B cell (primary cell): Measurements from ENCODE around the gene RNF8. TPM values are rescaled to one million over a fixed set of nuclear protein-coding genes. Genes with fewer than 3 reads are reported as not detected.

Source experiments
- ATAC-seq: fragments of 200-7000 bp; cut with Tn5 transposase; one replicate; pipeline ENCODE4 v1.10.0; 2021; ENCODE audit warnings: low read depth, mild to moderate bottlenecking, moderate number of reproducible peaks, moderate library complexity
- CTCF ChIA-PET: fragments of 350-600 bp; sonication (Branson Sonifier 250); formaldehyde crosslinking; loops from one replicate; lab custom pipeline; 2021; ENCODE audit warnings: antibody characterized with exemption, inconsistent platforms; lab: Charles Lee
- POLR2A ChIA-PET: fragments of 350-600 bp; sonication (Branson Sonifier 250); formaldehyde crosslinking; loops from one replicate; lab custom pipeline; 2021; ENCODE audit warnings: antibody characterized with exemption; lab: Charles Lee
- DNase-seq: peaks from one replicate; pipeline ENCODE4 v3.0.0; 2013
- H2AFZ ChIP-seq: 2 replicates; pipeline ENCODE4 v1.6.1; 2012; ENCODE audit warnings: mild to moderate bottlenecking, low read depth, low read length; ENCODE audit not compliant: insufficient read depth, poor library complexity, severe bottlenecking
- H3K27ac ChIP-seq, 2 donors: 1 replicate in 1 of 2; 2 replicates in 1 of 2; pipeline ENCODE4 v1.5.1; 2012 to 2013; ENCODE audit warnings: low read length in 2 of 2, mild to moderate bottlenecking in 2 of 2, moderate library complexity in 1 of 2
- H3K27me3 ChIP-seq, 4 experiments: fragments of 200-600 bp in 1 of 4; sonication (generic) in 1 of 4; replicated peaks in 1 of 4; 1 replicate in 2 of 4; 2 replicates in 2 of 4; pipeline versions ENCODE4 v1.6.1 to v1.7.0; 2013 to 2016; ENCODE audit warnings: low read length in 3 of 4, mild to moderate bottlenecking in 2 of 4, mixed read lengths in 1 of 4, moderate library complexity in 1 of 4; ENCODE audit not compliant: insufficient read depth in 4 of 4, control insufficient read depth in 3 of 4; ENCODE audit errors: control extremely low read depth in 1 of 4
- H3K36me3 ChIP-seq, 2 experiments: replicated peaks in 1 of 2; 1 replicate in 1 of 2; 2 replicates in 1 of 2; pipeline versions ENCODE4 v1.6.1 to v1.7.1; 2013; ENCODE audit warnings: low read length in 1 of 2; ENCODE audit not compliant: insufficient read depth in 2 of 2, control insufficient read depth in 1 of 2; ENCODE audit errors: control extremely low read depth in 1 of 2, extremely low read depth in 1 of 2
- H3K4me1 ChIP-seq, 2 donors: fragments of 200-600 bp in 1 of 2; sonication (generic) in 1 of 2; 1 replicate in 1 of 2; 2 replicates in 1 of 2; pipeline versions ENCODE4 v1.5.1 to v1.6.1; 2013 to 2017; ENCODE audit warnings: low read length in 2 of 2; ENCODE audit not compliant: control insufficient read depth in 2 of 2, insufficient read depth in 2 of 2
- H3K4me2 ChIP-seq: replicated peaks from 2 replicates; pipeline ENCODE3; 2012; ENCODE audit warnings: mild to moderate bottlenecking, low read depth, low read length; ENCODE audit not compliant: poor library complexity, severe bottlenecking
- H3K4me3 ChIP-seq, 5 experiments: fragments of 200-600 bp in 1 of 5; sonication (generic) in 1 of 5; 1 replicate in 3 of 5; 2 replicates in 2 of 5; pipeline versions ENCODE4 v1.5.1 to v1.7.0; 2011 to 2016; ENCODE audit warnings: low read length in 4 of 5, mild to moderate bottlenecking in 4 of 5, low read depth in 2 of 5, control low read depth in 1 of 5, moderate library complexity in 1 of 5; ENCODE audit not compliant: insufficient read depth in 1 of 5; ENCODE audit errors: control extremely low read depth in 1 of 5, extremely low read depth in 1 of 5
- H3K79me2 ChIP-seq: fragments of 200-600 bp; sonication (generic); one replicate; pipeline ENCODE4 v1.6.0; 2016; ENCODE audit warnings: low read length; ENCODE audit not compliant: control insufficient read depth, insufficient read depth
- H3K9ac ChIP-seq: fragments of 200-600 bp; sonication (generic); 2 replicates; pipeline ENCODE4 v1.6.1; 2017; ENCODE audit warnings: mild to moderate bottlenecking, low read length, moderate library complexity
- H3K9me3 ChIP-seq, 3 donors: one replicate each; pipeline versions ENCODE4 v1.6.1 to v1.7.1; 2013; ENCODE audit warnings: low read length in 2 of 3; ENCODE audit not compliant: control insufficient read depth in 2 of 3, insufficient read depth in 1 of 3; ENCODE audit errors: control extremely low read depth in 1 of 3
- H4K20me1 ChIP-seq: 2 replicates; pipeline ENCODE4 v1.6.0; 2012; ENCODE audit warnings: mild to moderate bottlenecking, low read length; ENCODE audit not compliant: insufficient read depth, control insufficient read depth, poor library complexity, severe bottlenecking
- H3K27ac Mint-ChIP-seq: one replicate; pipeline ENCODE4 v1.8.0; 2021; ENCODE audit warnings: mixed read lengths
- H3K27me3 Mint-ChIP-seq: one replicate; pipeline ENCODE4 v1.8.0; 2021; ENCODE audit warnings: mixed read lengths
- H3K4me1 Mint-ChIP-seq: one replicate; pipeline ENCODE4 v1.8.0; 2021; ENCODE audit warnings: mixed read lengths
- H3K4me3 Mint-ChIP-seq: one replicate; pipeline ENCODE4 v1.8.0; 2021; ENCODE audit warnings: mixed read lengths
- H3K9me3 Mint-ChIP-seq: one replicate; pipeline ENCODE4 v1.8.0; 2022; ENCODE audit warnings: mixed read lengths; ENCODE audit not compliant: insufficient read depth
- EZH2 ChIP-seq: IDR thresholded peaks from 2 replicates; pipeline ENCODE4 v1.6.1; 2012; ENCODE audit warnings: borderline replicate concordance, low read depth, mild to moderate bottlenecking, moderate library complexity, low read length; ENCODE audit not compliant: insufficient read depth, poor library complexity, severe bottlenecking
- whole genome bisulfite sequencing: methylation state at CpG from one replicate; pipeline ENCODE4 v1.1.5; 2013; ENCODE audit warnings: missing lambda C conversion rate; ENCODE audit not compliant: insufficient coverage; 5-methylcytosine and 5-hydroxymethylcytosine counted together
- intact Hi-C: fragments of 100-400 bp; cut with micrococcal nuclease; formaldehyde crosslinking; loops from one replicate; pipeline ENCODE4 v1.10.0; 2022
- polyA plus RNA-seq: library from polyadenylated mRNA; depleted of rRNA; stranded (reverse); fragments of >200 nt; gene quantifications from 2 replicates; pipeline ENCODE4 v1.2.3, GENCODE V29; 2012
- total RNA-seq, 2 donors: library from RNA; stranded (reverse); fragments of 120-200 nt in 1 of 2; gene quantifications; 1 replicate in 1 of 2; 2 replicates in 1 of 2; pipeline versions ENCODE4 v1.2.3 to v1.2.4, GENCODE V29; 2013 to 2022
- TF ChIP-seq, protein P1 (sequence below): fragments of 200-600 bp; IDR thresholded peaks from one replicate; pipeline ENCODE4 v1.8.0; 2022; ENCODE audit warnings: antibody characterized with exemption, mild to moderate bottlenecking

RNF8 gene
- total and polyA plus RNA-seq, 2 donors (not counting 1 experiment from before 2014, with no cell fraction given) = 5.3 to 16.9 TPM

DNA sequence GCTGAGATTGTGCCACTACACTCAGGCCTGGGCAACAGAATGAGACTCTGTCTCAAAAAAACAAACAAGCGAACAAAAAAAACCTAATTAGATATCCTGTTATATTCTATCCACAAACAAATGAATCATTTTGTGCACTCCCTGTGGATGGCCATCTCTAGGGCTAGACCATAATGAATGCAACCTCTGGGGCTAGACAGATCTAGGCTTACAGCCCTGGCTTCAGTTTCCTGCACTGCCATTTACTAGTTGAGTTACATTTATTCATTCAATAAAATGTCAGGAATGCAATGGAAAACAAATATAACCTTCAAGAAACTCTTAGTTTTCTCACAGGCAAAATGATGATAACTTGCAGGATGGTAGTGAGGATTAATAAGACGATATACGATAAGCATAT lies 6.6 kb upstream of the RNF8 start:
- Mint-ChIP-seq H3K27me3 (peaks cover 9% of the 10 kb centered on the region), H3K4me1 (no peaks in the 10 kb centered on the region), H3K4me3 (no peak overlapping the region), H3K9me3 (no peaks in the 10 kb centered on the region), H3K27ac (no peak overlapping the region)
- Histone ChIP-seq H3K9ac (no peak overlapping the region), H3K79me2 (no peaks in the 10 kb centered on the region), H3K27me3 (peaks cover 0 to 7% (median 3%) of the 10 kb centered on the region in 4 experiments), H3K4me2 (no peak overlapping the region), H3K36me3 (no peaks in the 10 kb centered on the region), H4K20me1 (no peaks in the 10 kb centered on the region), H3K27ac (no peak overlapping the region), H3K4me1 (no peaks in the 10 kb centered on the region), H3K9me3 (no peaks in the 10 kb centered on the region), H3K4me3 (no peak overlapping the region), H2AFZ (no peak overlapping the region)
- CTCF ChIA-PET = no interaction called here
- ATAC-seq = no peak
- POLR2A ChIA-PET = no interaction called here
- TF ChIP-seq EZH2 = no peak
- TF ChIP-seq, protein P1, sequence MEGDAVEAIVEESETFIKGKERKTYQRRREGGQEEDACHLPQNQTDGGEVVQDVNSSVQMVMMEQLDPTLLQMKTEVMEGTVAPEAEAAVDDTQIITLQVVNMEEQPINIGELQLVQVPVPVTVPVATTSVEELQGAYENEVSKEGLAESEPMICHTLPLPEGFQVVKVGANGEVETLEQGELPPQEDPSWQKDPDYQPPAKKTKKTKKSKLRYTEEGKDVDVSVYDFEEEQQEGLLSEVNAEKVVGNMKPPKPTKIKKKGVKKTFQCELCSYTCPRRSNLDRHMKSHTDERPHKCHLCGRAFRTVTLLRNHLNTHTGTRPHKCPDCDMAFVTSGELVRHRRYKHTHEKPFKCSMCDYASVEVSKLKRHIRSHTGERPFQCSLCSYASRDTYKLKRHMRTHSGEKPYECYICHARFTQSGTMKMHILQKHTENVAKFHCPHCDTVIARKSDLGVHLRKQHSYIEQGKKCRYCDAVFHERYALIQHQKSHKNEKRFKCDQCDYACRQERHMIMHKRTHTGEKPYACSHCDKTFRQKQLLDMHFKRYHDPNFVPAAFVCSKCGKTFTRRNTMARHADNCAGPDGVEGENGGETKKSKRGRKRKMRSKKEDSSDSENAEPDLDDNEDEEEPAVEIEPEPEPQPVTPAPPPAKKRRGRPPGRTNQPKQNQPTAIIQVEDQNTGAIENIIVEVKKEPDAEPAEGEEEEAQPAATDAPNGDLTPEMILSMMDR = no peak
- intact Hi-C loops = no loop called here
- DNase-seq = no peak
- WGBS = 92% methylated on average over 2 of the region's 3 CpGs

DNA sequence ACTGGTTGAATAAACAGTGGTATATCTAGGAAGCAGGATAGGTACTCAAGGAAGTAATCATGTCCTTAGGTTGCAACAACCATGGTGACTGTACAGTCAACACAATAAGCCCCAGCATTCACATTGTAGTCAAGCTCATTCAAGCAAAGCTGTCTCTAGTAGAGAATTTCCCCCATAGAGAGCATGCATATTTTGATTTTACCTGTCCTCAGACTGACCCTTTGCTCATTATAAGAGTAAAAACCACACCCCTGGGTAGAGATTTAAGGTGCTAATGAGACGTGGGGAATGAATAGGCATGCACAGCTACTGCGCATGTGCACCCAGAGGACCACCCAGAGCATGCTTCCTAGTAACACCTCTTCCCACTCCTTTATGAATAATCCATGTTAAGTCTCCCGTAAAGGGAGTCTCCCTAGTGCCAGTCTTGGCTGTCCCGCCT lies 6.1 kb upstream of the RNF8 start:
- intact Hi-C loops = no loop called here
- no peaks in the 10 kb centered on the region for H3K79me2 ChIP-seq
- H3K4me1 Mint-ChIP-seq = no peaks in the 10 kb centered on the region

More for the DNA sequence above, 6.1 kb upstream of the RNF8 start:
- no peak for ATAC-seq
- 90% methylated on average over 3 of the region's 4 CpGs for WGBS
- Mint-ChIP-seq H3K9me3 (no peaks in the 10 kb centered on the region), H3K27ac (no peak overlapping the region), H3K27me3 (peaks cover 9% of the 10 kb centered on the region), H3K4me3 (no peak overlapping the region)
- no peak for TF ChIP-seq EZH2
- TF ChIP-seq, protein P1 = no peak
- H3K36me3 ChIP-seq = no peaks in the 10 kb centered on the region
- H3K9me3 ChIP-seq = no peaks in the 10 kb centered on the region
- H3K27me3 ChIP-seq = peaks cover 0 to 7% (median 3%) of the 10 kb centered on the region in 4 experiments
- DNase-seq = no peak
- ChIA-PET CTCF (no interaction called here), POLR2A (no interaction called here)
- H3K4me2 ChIP-seq = no peak overlapping the region
- H3K27ac ChIP-seq = no peak overlapping the region
- no peaks in the 10 kb centered on the region for H3K4me1 ChIP-seq
- no peak overlapping the region for H2AFZ ChIP-seq
- H3K9ac ChIP-seq = no peak overlapping the region
- H4K20me1 ChIP-seq = no peaks in the 10 kb centered on the region
- H3K4me3 ChIP-seq = no peak overlapping the region
